Panc1 (cell line): ENCODE results near the gene SDK1. TPM values are rescaled to one million over a fixed set of nuclear protein-coding genes. Genes with fewer than 3 reads are reported as not detected.

Experiments used
- ATAC-seq: fragments of 200-7000 bp; cut with Tn5 transposase; 2 replicates; pipeline ENCODE4 v1.9.1; 2020; ENCODE audit warnings: mild to moderate bottlenecking, moderate library complexity
- BruUV-seq: library from RNA; stranded (reverse); fragments of 400-500 nt; replicated peaks from 2 replicates; lab custom pipeline; 2021; lab: Mats Ljungman, UMichigan
- CTCF ChIA-PET: fragments of 300-600 bp; sonication (Branson Sonifier 250); formaldehyde crosslinking; loops from one replicate; lab custom pipeline; 2022; ENCODE audit warnings: antibody characterized with exemption; lab: Charles Lee
- POLR2A ChIA-PET: fragments of 300-600 bp; sonication (Branson Sonifier 250); formaldehyde crosslinking; loops from one replicate; lab custom pipeline; 2022; ENCODE audit warnings: antibody characterized with exemption; lab: Charles Lee
- DNase-seq: peaks from one replicate; pipeline ENCODE4 v3.0.0-alpha.2; 2010; ENCODE audit warnings: low read depth, low spot score
- H3K27ac ChIP-seq: 2 replicates; pipeline ENCODE4 v1.5.1; 2011; ENCODE audit warnings: mild to moderate bottlenecking, low read length, inconsistent platforms
- H3K27me3 ChIP-seq: fragments of 200-500 bp; sonication (Bioruptor generic); 2 replicates; pipeline ENCODE4 v1.6.0; 2014; ENCODE audit warnings: low read length, inconsistent platforms; ENCODE audit not compliant: control insufficient read depth, insufficient read depth
- H3K36me3 ChIP-seq: fragments of 200-500 bp; sonication (Bioruptor generic); 2 replicates; pipeline ENCODE4 v1.5.1; 2014; ENCODE audit warnings: inconsistent platforms, mild to moderate bottlenecking, low read length, moderate library complexity; ENCODE audit not compliant: control insufficient read depth, insufficient read depth
- H3K4me1 ChIP-seq: 2 replicates; pipeline ENCODE4 v1.5.1; 2011; ENCODE audit warnings: inconsistent platforms, mild to moderate bottlenecking, low read length, moderate library complexity; ENCODE audit not compliant: control insufficient read depth, insufficient read depth
- H3K4me3 ChIP-seq, 2 experiments: 2 replicates each; pipeline ENCODE4 v1.5.1; 2011 to 2012; ENCODE audit warnings: low read depth in 2 of 2, low read length in 2 of 2, mild to moderate bottlenecking in 2 of 2, inconsistent platforms in 1 of 2, moderate library complexity in 1 of 2
- H3K9me3 ChIP-seq: fragments of 200-500 bp; sonication (Bioruptor generic); 2 replicates; pipeline ENCODE4 v1.5.1; 2014; ENCODE audit warnings: low read depth, mild to moderate bottlenecking, inconsistent platforms, low read length, moderate library complexity; ENCODE audit not compliant: control insufficient read depth, insufficient read depth
- POLR2AphosphoS5 ChIP-seq: IDR thresholded peaks from 2 replicates; pipeline ENCODE4 v1.6.1; 2012; ENCODE audit warnings: mild to moderate bottlenecking, low read depth, low read length, moderate library complexity
- SIN3A ChIP-seq: IDR thresholded peaks from 2 replicates; pipeline ENCODE4 v1.6.1; 2012; ENCODE audit warnings: low read depth, mild to moderate bottlenecking, low read length, moderate library complexity, borderline replicate concordance; ENCODE audit not compliant: insufficient read depth
- TCF7L2 ChIP-seq: IDR thresholded peaks from 2 replicates; pipeline ENCODE4 v1.6.1; 2011; ENCODE audit warnings: mild to moderate bottlenecking, low read depth, low read length, inconsistent platforms
- in situ Hi-C: cut with HindIII; loops from 2 replicates; pipeline ENCODE4 v1.10.0; 2016; ENCODE audit warnings: low sequenced_read_pairs, low pct_unique_long_range_greater_than_20kb
- intact Hi-C: fragments of 100-400 bp; cut with micrococcal nuclease; formaldehyde crosslinking; loops from one replicate; pipeline ENCODE4 v1.10.0; 2022; ENCODE audit not compliant: unreplicated experiment
- total RNA-seq: library from RNA; stranded (reverse); gene quantifications from one replicate; pipeline ENCODE4 v1.2.1, GENCODE V29; 2021; ENCODE audit not compliant: unreplicated experiment
- TF ChIP-seq, protein P1 (sequence below), 2 experiments: IDR thresholded peaks; 2 replicates each; pipeline ENCODE4 v1.6.1; 2011 to 2012; ENCODE audit warnings: low read depth in 2 of 2, control low read depth in 1 of 2, low read length in 1 of 2, mild to moderate bottlenecking in 1 of 2, moderate library complexity in 1 of 2; ENCODE audit not compliant: insufficient read depth in 1 of 2
- TF ChIP-seq, protein P2 (sequence below): fragments of 450-650 bp; IDR thresholded peaks from 2 replicates; pipeline ENCODE4 v1.5.1; 2017; ENCODE audit warnings: mild to moderate bottlenecking

SDK1 gene
- total RNA-seq, 1 experiment from 2014 or later: 47.4 TPM

GRCh38 chr7:4234886-4235285 is 933.8 kb downstream of the SDK1 start:
- H3K27ac ChIP-seq: no peak overlapping the region
- no TSS peak for BruUV-seq
- ChIA-PET CTCF (no interaction called here), POLR2A (no interaction called here)
- intact Hi-C loops (no loop called here), in situ Hi-C loops (no loop called here)
- no peak overlapping the region for H3K4me3 ChIP-seq
- TF ChIP-seq, protein P1, sequence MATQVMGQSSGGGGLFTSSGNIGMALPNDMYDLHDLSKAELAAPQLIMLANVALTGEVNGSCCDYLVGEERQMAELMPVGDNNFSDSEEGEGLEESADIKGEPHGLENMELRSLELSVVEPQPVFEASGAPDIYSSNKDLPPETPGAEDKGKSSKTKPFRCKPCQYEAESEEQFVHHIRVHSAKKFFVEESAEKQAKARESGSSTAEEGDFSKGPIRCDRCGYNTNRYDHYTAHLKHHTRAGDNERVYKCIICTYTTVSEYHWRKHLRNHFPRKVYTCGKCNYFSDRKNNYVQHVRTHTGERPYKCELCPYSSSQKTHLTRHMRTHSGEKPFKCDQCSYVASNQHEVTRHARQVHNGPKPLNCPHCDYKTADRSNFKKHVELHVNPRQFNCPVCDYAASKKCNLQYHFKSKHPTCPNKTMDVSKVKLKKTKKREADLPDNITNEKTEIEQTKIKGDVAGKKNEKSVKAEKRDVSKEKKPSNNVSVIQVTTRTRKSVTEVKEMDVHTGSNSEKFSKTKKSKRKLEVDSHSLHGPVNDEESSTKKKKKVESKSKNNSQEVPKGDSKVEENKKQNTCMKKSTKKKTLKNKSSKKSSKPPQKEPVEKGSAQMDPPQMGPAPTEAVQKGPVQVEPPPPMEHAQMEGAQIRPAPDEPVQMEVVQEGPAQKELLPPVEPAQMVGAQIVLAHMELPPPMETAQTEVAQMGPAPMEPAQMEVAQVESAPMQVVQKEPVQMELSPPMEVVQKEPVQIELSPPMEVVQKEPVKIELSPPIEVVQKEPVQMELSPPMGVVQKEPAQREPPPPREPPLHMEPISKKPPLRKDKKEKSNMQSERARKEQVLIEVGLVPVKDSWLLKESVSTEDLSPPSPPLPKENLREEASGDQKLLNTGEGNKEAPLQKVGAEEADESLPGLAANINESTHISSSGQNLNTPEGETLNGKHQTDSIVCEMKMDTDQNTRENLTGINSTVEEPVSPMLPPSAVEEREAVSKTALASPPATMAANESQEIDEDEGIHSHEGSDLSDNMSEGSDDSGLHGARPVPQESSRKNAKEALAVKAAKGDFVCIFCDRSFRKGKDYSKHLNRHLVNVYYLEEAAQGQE (IDR thresholded peaks at IDR 0.05; ENCODE audit: insufficient read depth in 1 of 2, low read depth in 2 of 2, low read length in 1 of 2): no peak
- TF ChIP-seq, protein P2, sequence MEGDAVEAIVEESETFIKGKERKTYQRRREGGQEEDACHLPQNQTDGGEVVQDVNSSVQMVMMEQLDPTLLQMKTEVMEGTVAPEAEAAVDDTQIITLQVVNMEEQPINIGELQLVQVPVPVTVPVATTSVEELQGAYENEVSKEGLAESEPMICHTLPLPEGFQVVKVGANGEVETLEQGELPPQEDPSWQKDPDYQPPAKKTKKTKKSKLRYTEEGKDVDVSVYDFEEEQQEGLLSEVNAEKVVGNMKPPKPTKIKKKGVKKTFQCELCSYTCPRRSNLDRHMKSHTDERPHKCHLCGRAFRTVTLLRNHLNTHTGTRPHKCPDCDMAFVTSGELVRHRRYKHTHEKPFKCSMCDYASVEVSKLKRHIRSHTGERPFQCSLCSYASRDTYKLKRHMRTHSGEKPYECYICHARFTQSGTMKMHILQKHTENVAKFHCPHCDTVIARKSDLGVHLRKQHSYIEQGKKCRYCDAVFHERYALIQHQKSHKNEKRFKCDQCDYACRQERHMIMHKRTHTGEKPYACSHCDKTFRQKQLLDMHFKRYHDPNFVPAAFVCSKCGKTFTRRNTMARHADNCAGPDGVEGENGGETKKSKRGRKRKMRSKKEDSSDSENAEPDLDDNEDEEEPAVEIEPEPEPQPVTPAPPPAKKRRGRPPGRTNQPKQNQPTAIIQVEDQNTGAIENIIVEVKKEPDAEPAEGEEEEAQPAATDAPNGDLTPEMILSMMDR: no peak
- TF ChIP-seq TCF7L2: no peak
- TF ChIP-seq POLR2AphosphoS5: no peak
- TF ChIP-seq SIN3A: no peak
- H3K36me3 ChIP-seq: no peaks in the 10 kb centered on the region
- H3K4me1 ChIP-seq: no peaks in the 10 kb centered on the region
- DNase-seq (no peak), ATAC-seq (no peak)
- H3K27me3 ChIP-seq: no peaks in the 10 kb centered on the region
- no peaks in the 10 kb centered on the region for H3K9me3 ChIP-seq

DNA sequence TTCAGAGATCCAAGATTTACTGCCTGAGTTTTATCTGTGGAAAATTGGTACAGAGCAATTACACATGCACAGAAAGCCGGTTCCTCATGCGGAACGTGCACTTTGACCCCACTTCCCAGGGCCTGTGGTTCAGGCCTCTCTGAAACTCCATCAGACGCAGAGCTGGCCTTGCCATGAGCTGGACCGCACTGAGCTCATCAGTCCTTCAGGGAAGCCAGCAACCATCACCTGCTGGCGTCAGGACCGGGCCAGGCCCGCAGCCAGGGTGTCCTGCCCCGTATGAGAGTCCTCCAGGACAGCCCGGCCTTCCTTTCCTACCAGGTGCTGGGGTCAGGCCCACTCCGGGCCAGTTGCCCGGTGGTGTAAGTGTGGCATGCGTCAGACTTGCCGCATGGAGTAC is 934.5 kb downstream of the SDK1 start:
- H3K27me3 ChIP-seq: no peaks in the 10 kb centered on the region
- intact Hi-C loops (no loop called here), in situ Hi-C loops (no loop called here)
- H3K4me1 ChIP-seq: no peaks in the 10 kb centered on the region
- TF ChIP-seq, protein P1 (IDR thresholded peaks at IDR 0.05; ENCODE audit: insufficient read depth in 1 of 2, low read depth in 2 of 2, low read length in 1 of 2): no peak
- TF ChIP-seq TCF7L2: no peak
- TF ChIP-seq SIN3A: no peak
- no peak for TF ChIP-seq POLR2AphosphoS5
- TF ChIP-seq, protein P2: no peak
- no peak overlapping the region for H3K4me3 ChIP-seq
- no peaks in the 10 kb centered on the region for H3K9me3 ChIP-seq
- no peak overlapping the region for H3K27ac ChIP-seq
- POLR2A ChIA-PET: no interaction called here
- no TSS peak for BruUV-seq
- CTCF ChIA-PET: no interaction called here
- DNase-seq: no peak
- H3K36me3 ChIP-seq: no peaks in the 10 kb centered on the region
- ATAC-seq: peak; percentile 29; the same call in 1 of the 2 replicates
